ENCODE results near the gene C1QTNF9B. TPM values are rescaled to one million over a fixed set of nuclear protein-coding genes. Genes with fewer than 3 reads are reported as not detected.
A peak's percentile ranks its signal among the peaks of the same experiment; 100 is the strongest.

The C1QTNF9B gene
- total RNA-seq, 2 experiments from 2014 or later, result not detected

GRCh38 chr13:23902975-23903905 is 5.9 kb upstream of the C1QTNF9B start:
- H3K36me3 ChIP-seq (ENCODE audit: insufficient read depth, low read length), result no peaks in the 10 kb centered on the region
- intact Hi-C loops (cut with micrococcal nuclease; ENCODE audit: unreplicated experiment), result no loop called here
- H3K9me3 ChIP-seq (ENCODE audit: low read length), result no peaks in the 10 kb centered on the region
- DNase-seq (ENCODE audit: low spot score), result no peak
- H3K79me2 ChIP-seq (ENCODE audit: insufficient read depth, low read depth, low read length), result no peaks in the 10 kb centered on the region
- H3K9me2 ChIP-seq (ENCODE audit: insufficient read depth, low read length), result no peaks in the 10 kb centered on the region
- H3K4me1 ChIP-seq (ENCODE audit: insufficient read depth, low read length, poor library complexity, severe bottlenecking), result peaks cover 6% of the 10 kb centered on the region
- TF ChIP-seq CTCF (conservative IDR thresholded peaks at IDR 0.05; ENCODE audit: low read length) (no peak), EZH2phosphoT487 (IDR thresholded peaks at IDR 0.05; ENCODE audit: borderline replicate concordance, low read depth, low read length) (no peak)
- H2AFZ ChIP-seq (ENCODE audit: low read length), result no peak overlapping the region
- CTCF ChIA-PET (ENCODE audit: unreplicated experiment), result no interaction called here
- no TSS peak for BruUV-seq (replicated peaks)
- H3K4me2 ChIP-seq (ENCODE audit: low read length), result no peak overlapping the region
- no peak overlapping the region for H3K27ac ChIP-seq (ENCODE audit: low read depth, low read length, poor library complexity, severe bottlenecking)
- no peaks in the 10 kb centered on the region for H4K20me1 ChIP-seq (ENCODE audit: insufficient read depth, low read length)
- POLR2A ChIA-PET, result no interaction called here
- H3K4me3 ChIP-seq (ENCODE audit: low read depth, low read length, poor library complexity, severe bottlenecking), result no peak overlapping the region

GRCh38 chr13:23901365-23901764 is 4.1 kb upstream of the C1QTNF9B start:
- BruUV-seq (replicated peaks), result no TSS peak
- no peak for TF ChIP-seq CTCF (conservative IDR thresholded peaks at IDR 0.05; ENCODE audit: low read length)
- no peak for TF ChIP-seq EZH2phosphoT487 (IDR thresholded peaks at IDR 0.05; ENCODE audit: borderline replicate concordance, low read depth, low read length)
- Histone ChIP-seq H3K36me3 (ENCODE audit: insufficient read depth, low read length) (no peaks in the 10 kb centered on the region), H2AFZ (ENCODE audit: low read length) (no peak overlapping the region), H3K4me2 (ENCODE audit: low read length) (no peak overlapping the region), H3K4me3 (ENCODE audit: low read depth, low read length, poor library complexity, severe bottlenecking) (no peak overlapping the region), H3K9me2 (ENCODE audit: insufficient read depth, low read length) (no peaks in the 10 kb centered on the region), H3K9me3 (ENCODE audit: low read length) (no peaks in the 10 kb centered on the region), H4K20me1 (ENCODE audit: insufficient read depth, low read length) (no peaks in the 10 kb centered on the region), H3K4me1 (ENCODE audit: insufficient read depth, low read length, poor library complexity, severe bottlenecking) (peaks cover 6% of the 10 kb centered on the region), H3K79me2 (ENCODE audit: insufficient read depth, low read depth, low read length) (no peaks in the 10 kb centered on the region), H3K27ac (ENCODE audit: low read depth, low read length, poor library complexity, severe bottlenecking) (no peak overlapping the region)
- intact Hi-C loops (cut with micrococcal nuclease; ENCODE audit: unreplicated experiment), result no loop called here
- DNase-seq (ENCODE audit: low spot score), result no peak
- ChIA-PET POLR2A (no interaction called here), CTCF (ENCODE audit: unreplicated experiment) (no interaction called here)

- Histone ChIP-seq H3K9me2 (ENCODE audit: insufficient read depth, low read length) (no peaks in the 10 kb centered on the region), H3K9me3 (ENCODE audit: low read length) (no peaks in the 10 kb centered on the region), H3K4me1 (ENCODE audit: insufficient read depth, low read length, poor library complexity, severe bottlenecking) (peaks cover 6% of the 10 kb centered on the region), H3K27ac (ENCODE audit: low read depth, low read length, poor library complexity, severe bottlenecking) (no peak overlapping the region), H3K36me3 (ENCODE audit: insufficient read depth, low read length) (no peaks in the 10 kb centered on the region), H3K4me2 (ENCODE audit: low read length) (no peak overlapping the region), H3K4me3 (ENCODE audit: low read depth, low read length, poor library complexity, severe bottlenecking) (no peak overlapping the region), H2AFZ (ENCODE audit: low read length) (no peak overlapping the region), H4K20me1 (ENCODE audit: insufficient read depth, low read length) (no peaks in the 10 kb centered on the region), H3K79me2 (ENCODE audit: insufficient read depth, low read depth, low read length) (no peaks in the 10 kb centered on the region)
- BruUV-seq (replicated peaks), result no TSS peak
- DNase-seq (ENCODE audit: low spot score), result peak; percentile 33
- ChIA-PET CTCF (ENCODE audit: unreplicated experiment) (no interaction called here), POLR2A (no interaction called here)
- TF ChIP-seq CTCF (conservative IDR thresholded peaks at IDR 0.05; ENCODE audit: low read length) (peak; percentile 79), EZH2phosphoT487 (IDR thresholded peaks at IDR 0.05; ENCODE audit: borderline replicate concordance, low read depth, low read length) (no peak)
- intact Hi-C loops (cut with micrococcal nuclease; ENCODE audit: unreplicated experiment), result no loop called here
These were observed 2.3 kb upstream of the C1QTNF9B start for GRCh38 chr13:23899555-23899954.

Measured in OCI-LY7 (cell line).